HTR-8/SVneo (cell line): ENCODE data around the gene DGKB.

Experiments
- DNase-seq: peaks from one replicate; pipeline ENCODE4 v3.0.0; 2011; ENCODE audit warnings: low spot score, mixed read lengths; ENCODE audit not compliant: insufficient read length
- FAIRE-seq: peaks from 2 replicates; lab custom pipeline; 2011; peaks lifted over from hg19 to GRCh38; lab: Jason Lieb, UNC

Gene DGKB

GRCh38 chr7:14902589-14903067, at the start of gene DGKB:
Gene DGKB (minus strand): TSS chr7:14902751.
- no peak for FAIRE-seq
- DNase-seq: no peak

- FAIRE-seq (no peak), DNase-seq (no peak)
Measured at GRCh38 chr7:14950013-14950412, 47.5 kb upstream of the DGKB start.

- FAIRE-seq (no peak), DNase-seq (no peak)
Measured at GRCh38 chr7:14938181-14938580, 35.6 kb upstream of the DGKB start.

GRCh38 chr7:14937581-14937980, 35.0 kb upstream of the DGKB start:
- DNase-seq: no peak
- FAIRE-seq: no peak

GRCh38 chr7:14936554-14936953, 34.0 kb upstream of the DGKB start:
- no peak for FAIRE-seq
- DNase-seq: no peak

GRCh38 chr7:14934839-14935238, 32.3 kb upstream of the DGKB start:
- no peak for FAIRE-seq
- no peak for DNase-seq

- DNase-seq: no peak
- FAIRE-seq: no peak
Measured at GRCh38 chr7:14931511-14932215, 29.1 kb upstream of the DGKB start.

GRCh38 chr7:14924398-14924797, 21.8 kb upstream of the DGKB start:
- DNase-seq (peak; percentile 12), FAIRE-seq (no peak)

GRCh38 chr7:14911077-14911476, 8.5 kb upstream of the DGKB start:
- FAIRE-seq: no peak

GRCh38 chr7:14908697-14909096, 6.1 kb upstream of the DGKB start:
- no peak for FAIRE-seq

More at GRCh38 chr7:14911077-14911476, 8.5 kb upstream of the DGKB start:
- no peak for DNase-seq

GRCh38 chr7:14905764-14906163, 3.2 kb upstream of the DGKB start:
- no peak for FAIRE-seq

More at GRCh38 chr7:14908697-14909096, 6.1 kb upstream of the DGKB start:
- DNase-seq: no peak

GRCh38 chr7:14900051-14900450, 2.5 kb downstream of the DGKB start:
- FAIRE-seq: no peak
- no peak for DNase-seq

More at GRCh38 chr7:14905764-14906163, 3.2 kb upstream of the DGKB start:
- DNase-seq: no peak

GRCh38 chr7:14899030-14899429, 3.5 kb downstream of the DGKB start:
- FAIRE-seq: no peak
- no peak for DNase-seq

GRCh38 chr7:14896461-14896860, 6.1 kb downstream of the DGKB start:
- no peak for FAIRE-seq
- no peak for DNase-seq

GRCh38 chr7:14894826-14895225, 7.7 kb downstream of the DGKB start:
- no peak for DNase-seq
- no peak for FAIRE-seq

GRCh38 chr7:14892961-14893360, 9.6 kb downstream of the DGKB start:
- FAIRE-seq: no peak
- no peak for DNase-seq

- FAIRE-seq (no peak), DNase-seq (no peak)
Measured at GRCh38 chr7:14891289-14891688, 11.3 kb downstream of the DGKB start.

GRCh38 chr7:14888962-14889361, 13.6 kb downstream of the DGKB start:
- FAIRE-seq (no peak), DNase-seq (no peak)

- FAIRE-seq (no peak), DNase-seq (no peak)
Measured at GRCh38 chr7:14886533-14886932, 16.0 kb downstream of the DGKB start.

GRCh38 chr7:14875941-14876587, 26.5 kb downstream of the DGKB start:
- FAIRE-seq: no peak

GRCh38 chr7:14871880-14872279, 30.7 kb downstream of the DGKB start:
- DNase-seq: no peak
- no peak for FAIRE-seq

More at GRCh38 chr7:14875941-14876587, 26.5 kb downstream of the DGKB start:
- no peak for DNase-seq

GRCh38 chr7:14870394-14870793, 32.2 kb downstream of the DGKB start:
- DNase-seq: no peak
- FAIRE-seq: no peak
